HepG2 (cell line): ENCODE measurements around the gene HRG. TPM values are rescaled to one million over a fixed set of nuclear protein-coding genes. Genes with fewer than 3 reads are reported as not detected.

ENCODE experiments used
- ASH2L ChIP-seq: fragments of 300-600, 200-600 bp; sonication (generic); IDR thresholded peaks from 2 replicates; pipeline ENCODE4 v1.7.0; 2017; ENCODE audit warnings: low read depth, mild to moderate bottlenecking, moderate library complexity, mixed read lengths, low read length; ENCODE audit not compliant: insufficient read length
- EP300 ChIP-seq, 3 experiments: sonication (generic) in 1 of 3; formaldehyde crosslinking in 1 of 3; IDR thresholded peaks; 2 replicates each; pipeline versions ENCODE4 v1.5.1 to v1.6.1; 2011 to 2020; ENCODE audit warnings: low read depth in 2 of 3, low read length in 2 of 3, borderline replicate concordance in 1 of 3, improper control_type of control experiment in 1 of 3, mild to moderate bottlenecking in 1 of 3, missing genetic modification reagents in 1 of 3, moderate library complexity in 1 of 3
- FOSL2 ChIP-seq: sonication (generic); formaldehyde crosslinking; IDR thresholded peaks from 2 replicates; pipeline ENCODE4 v1.4.0; 2020; ENCODE audit warnings: missing genetic modification reagents
- FOXO1 ChIP-seq: sonication (generic); formaldehyde crosslinking; IDR thresholded peaks from 2 replicates; pipeline ENCODE4 v1.4.0; 2020; ENCODE audit warnings: missing genetic modification reagents
- FOXP1 ChIP-seq, 2 experiments: fragments of 450-650 bp in 1 of 2; IDR thresholded peaks; 2 replicates each; pipeline ENCODE4 v1.6.1; 2017 to 2018; ENCODE audit warnings: antibody characterized with exemption in 1 of 2
- HDAC2 ChIP-seq: sonication (generic); formaldehyde crosslinking; IDR thresholded peaks from 2 replicates; pipeline ENCODE4 v1.4.0; 2020; ENCODE audit warnings: missing genetic modification reagents
- HHEX ChIP-seq: IDR thresholded peaks from 2 replicates; pipeline ENCODE4 v1.6.1; 2016; ENCODE audit warnings: control low read depth
- HNF1A ChIP-seq, 2 experiments: sonication (generic) in 1 of 2; formaldehyde crosslinking in 1 of 2; IDR thresholded peaks; 2 replicates each; pipeline versions ENCODE4 v1.4.0 to v1.6.1; 2016 to 2020; ENCODE audit warnings: borderline replicate concordance in 1 of 2, low read depth in 1 of 2, mild to moderate bottlenecking in 1 of 2, missing genetic modification reagents in 1 of 2
- KMT2B ChIP-seq: IDR thresholded peaks from 2 replicates; pipeline ENCODE4 v1.6.1; 2016; ENCODE audit warnings: missing genetic modification reagents, missing compliant biosample characterization
- NR2F1 ChIP-seq, 2 experiments: fragments of 450-650 bp in 1 of 2; formaldehyde crosslinking in 1 of 2; IDR thresholded peaks; 2 replicates each; pipeline versions ENCODE4 v1.5.0 to v1.6.1; 2016 to 2020; ENCODE audit warnings: mild to moderate bottlenecking in 1 of 2, missing compliant biosample characterization in 1 of 2, missing genetic modification reagents in 1 of 2, moderate library complexity in 1 of 2
- SALL1 ChIP-seq: sonication (generic); formaldehyde crosslinking; IDR thresholded peaks from 2 replicates; pipeline ENCODE4 v1.8.0; 2022; ENCODE audit warnings: mild to moderate bottlenecking, missing genetic modification reagents
- TFDP1 ChIP-seq: IDR thresholded peaks from 2 replicates; pipeline ENCODE4 v1.6.1; 2016; ENCODE audit warnings: missing compliant biosample characterization, missing genetic modification reagents, borderline replicate concordance
- ZC3H4 ChIP-seq: sonication (generic); formaldehyde crosslinking; IDR thresholded peaks from 2 replicates; pipeline ENCODE4 v1.4.0; 2020; ENCODE audit warnings: missing genetic modification reagents, borderline replicate concordance
- ZNF556 ChIP-seq: sonication (generic); formaldehyde crosslinking; IDR thresholded peaks from 2 replicates; pipeline ENCODE4 v1.4.0; 2020; ENCODE audit warnings: mild to moderate bottlenecking, missing genetic modification reagents, borderline replicate concordance
- ZNF609 ChIP-seq: sonication (generic); formaldehyde crosslinking; IDR thresholded peaks from 2 replicates; pipeline ENCODE4 v1.4.0; 2020; ENCODE audit warnings: mild to moderate bottlenecking, missing genetic modification reagents, borderline replicate concordance
- ZNF772 ChIP-seq: sonication (generic); formaldehyde crosslinking; IDR thresholded peaks from 2 replicates; pipeline ENCODE4 v1.5.0; 2020; ENCODE audit warnings: mild to moderate bottlenecking, missing genetic modification reagents
- polyA plus RNA-seq, 8 experiments: library from polyadenylated mRNA; depleted of rRNA in 3 of 8; stranded (reverse) in 7 of 8; unstranded in 1 of 8; fragments of >200 nt; fragmentation: Illumina TruSeq in 4 of 8; extraction: Trizol in 4 of 8; gene quantifications; 2 replicates each; pipeline versions ENCODE4 v1.2.1 to v1.2.3, GENCODE V29; 2011 to 2016; ENCODE audit warnings: low read depth in 4 of 8, missing spikeins in 1 of 8, mixed read lengths in 1 of 8; ENCODE audit not compliant: insufficient read depth in 1 of 8
- total RNA-seq, 5 experiments: library from RNA; depleted of rRNA; stranded (reverse); fragments of >200 nt; fragmentation: Illumina TruSeq; extraction: Trizol; gene quantifications; 2 replicates each; pipeline ENCODE4 v1.2.3, GENCODE V29; 2016; ENCODE audit warnings: low read depth in 1 of 5

HRG gene
- total and polyA plus RNA-seq, 2 of the 13 experiments (the other 11 are each of a cell fraction or from before 2014, with no cell fraction given), result 0.09 to 0.11 TPM

- TF ChIP-seq HNF1A (IDR thresholded peaks at IDR 0.05; ENCODE audit: low read depth), result peak; percentile 80
- no peak; the same call in 1 of the 2 replicates for TF ChIP-seq HNF1A (CRISPR knock-in tag; IDR thresholded peaks at IDR 0.05; ENCODE audit: borderline replicate concordance)
- TF ChIP-seq ZNF772, result no peak
- TF ChIP-seq ZNF609 (CRISPR knock-in tag), result 0 out of 2 replicates have a peak, but pooled peaks have one; percentile 12
- no peak for TF ChIP-seq KMT2B (CRISPR knock-in tag)
- peak; percentile 74; the same call in 1 of the 2 replicates for TF ChIP-seq SALL1
- TF ChIP-seq FOXO1 (CRISPR knock-in tag), result peak; percentile 53; the same call in 1 of the 2 replicates
- no peak for TF ChIP-seq FOSL2 (CRISPR knock-in tag)
- peak; percentile 58 to 86; a peak in 3 of 4 replicates for TF ChIP-seq NR2F1 (CRISPR knock-in tag; IDR thresholded peaks at IDR 0.05)
- TF ChIP-seq HDAC2 (CRISPR knock-in tag), result 0 out of 2 replicates have a peak, but pooled peaks have one; percentile 42
- no peak for TF ChIP-seq TFDP1 (CRISPR knock-in tag)
- TF ChIP-seq HHEX, result 0 out of 2 replicates have a peak, but pooled peaks have one; percentile 21
- no peak for TF ChIP-seq ZC3H4 (CRISPR knock-in tag)
- TF ChIP-seq ASH2L, result no peak
- TF ChIP-seq EP300 (IDR thresholded peaks at IDR 0.05; ENCODE audit: low read depth in 2 of 2, low read length in 2 of 2), result peak in 1 of 2 experiments; percentile 69; a peak in 2 of 4 replicates
- no peak for TF ChIP-seq EP300 (CRISPR knock-in tag; IDR thresholded peaks at IDR 0.05; ENCODE audit: borderline replicate concordance)
- TF ChIP-seq ZNF556, result no peak
- no peak for TF ChIP-seq FOXP1 (IDR thresholded peaks at IDR 0.05)
- TF ChIP-seq FOXP1 (CRISPR knock-in tag; IDR thresholded peaks at IDR 0.05), result peak; percentile 58
These were observed at the start of gene HRG (continued) for GRCh38 chr3:186665625-186666188.
